ENCODE measurements around the gene ZNF737. TPM values are rescaled to one million over a fixed set of nuclear protein-coding genes. Genes with fewer than 3 reads are reported as not detected.

Gene ZNF737
- total RNA-seq, 1 experiment from 2014 or later = 11.6 TPM

Other genes with a start within 250 kb of the ZNF737 start
- 12.7 TPM for gene ZNF626, start 95.8 kb upstream of the ZNF737 start, total RNA-seq (2021; ENCODE audit: unreplicated experiment)
- gene ZNF66, start 210.5 kb upstream of the ZNF737 start, total RNA-seq (2021; ENCODE audit: unreplicated experiment) = 5.3 TPM